ENCODE data around the gene CFAP300. TPM values are rescaled to one million over a fixed set of nuclear protein-coding genes. Genes with fewer than 3 reads are reported as not detected.
A peak's percentile ranks its signal among the peaks of the same experiment; 100 is the strongest.

The CFAP300 gene
- polyA plus RNA-seq, 6 donors from 2014 or later = not detected

- Mint-ChIP-seq H3K27ac (no peak overlapping the region), H3K36me3 (no peaks in the 10 kb centered on the region), H3K4me1 (no peaks in the 10 kb centered on the region), H3K4me3 (no peak overlapping the region), H3K9me3 (peaks cover 0 to 5% (median 0%) of the 10 kb centered on the region in 7 donors), H3K27me3 (peaks cover 22 to 35% (median 30%) of the 10 kb centered on the region in 3 donors)
- ATAC-seq (ENCODE audit: low read depth in 2 of 2) (no peak), DNase-seq (no peak)
Observed at GRCh38 chr11:102099755-102100154, 52.5 kb downstream of the CFAP300 start.

GRCh38 chr11:102108734-102109440 is 61.6 kb downstream of the CFAP300 start:
- H3K27me3 Mint-ChIP-seq = peaks cover 47 to 59% (median 55%) of the 10 kb centered on the region in 3 donors
- peak overlapping the region; percentile 53 to 97 (median 96) for H3K4me3 Mint-ChIP-seq
- peaks cover 0 to 8% of the 10 kb centered on the region in 2 donors for H3K36me3 Mint-ChIP-seq
- H3K9me3 Mint-ChIP-seq = peaks cover 0 to 4% (median 0%) of the 10 kb centered on the region in 7 donors
- DNase-seq = no peak
- no peak for ATAC-seq (ENCODE audit: low read depth in 2 of 2)
- H3K4me1 Mint-ChIP-seq = peaks cover 4 to 20% (median 16%) of the 10 kb centered on the region in 3 donors
- H3K27ac Mint-ChIP-seq = no peak overlapping the region

DNA sequence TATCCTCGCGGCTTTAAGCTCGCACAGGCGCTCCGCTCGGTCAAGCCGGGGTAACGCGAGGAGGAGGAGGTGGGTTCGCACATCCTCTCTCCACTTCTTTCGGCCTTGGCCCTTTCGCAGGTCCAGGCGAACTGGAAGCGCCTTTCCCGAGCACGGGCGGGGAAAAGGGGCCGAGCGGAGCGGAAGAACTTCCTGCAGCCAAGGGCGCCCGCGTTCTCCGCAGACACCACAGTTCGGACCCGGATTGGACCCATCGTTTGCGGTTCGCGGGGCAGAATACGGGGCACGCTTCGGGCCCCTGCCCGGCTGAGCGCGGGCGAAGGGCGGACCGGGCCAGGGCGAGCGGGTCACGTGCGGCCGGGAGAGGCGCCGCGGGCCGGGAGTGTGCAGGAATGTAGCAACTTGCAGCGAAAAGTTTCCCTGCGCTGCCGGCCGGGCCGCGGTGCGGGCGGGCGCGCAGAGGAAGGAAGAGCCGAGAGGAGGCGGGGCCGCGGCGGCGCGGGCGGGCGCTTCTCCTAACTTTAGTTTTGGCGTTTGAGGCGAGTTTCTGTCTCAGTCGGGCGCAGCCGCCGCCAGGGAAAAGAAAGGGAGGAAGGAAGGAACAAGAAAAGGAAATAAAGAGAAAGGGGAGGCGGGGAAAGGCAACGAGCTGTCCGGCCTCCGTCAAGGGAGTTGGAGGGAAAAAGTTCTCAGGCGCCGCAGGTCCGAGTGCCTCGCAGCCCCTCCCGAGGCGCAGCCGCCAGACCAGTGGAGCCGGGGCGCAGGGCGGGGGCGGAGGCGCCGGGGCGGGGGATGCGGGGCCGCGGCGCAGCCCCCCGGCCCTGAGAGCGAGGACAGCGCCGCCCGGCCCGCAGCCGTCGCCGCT is 62.9 kb downstream of the CFAP300 start, which contains the start of gene YAP1:
YAP1 (plus strand) TSS at position 552 of the 865 bp plus-strand sequence. CDS start 402 bp downstream, outside the sequence.
- Mint-ChIP-seq H3K9me3 (peaks cover 0 to 3% (median 0%) of the 10 kb centered on the region in 7 donors), H3K27ac (peak within 1 kb of the TSS in 4 of 6 donors; percentile 23 to 93 (median 75)), H3K36me3 (peaks cover 0 to 8% of the 10 kb centered on the region in 2 donors), H3K27me3 (peaks cover 44 to 64% (median 50%) of the 10 kb centered on the region in 3 donors), H3K4me3 (peak within 1 kb of the TSS; percentile 93 to 98 (median 96)), H3K4me1 (peaks cover 4 to 20% (median 16%) of the 10 kb centered on the region in 3 donors)
- DNase-seq = peak; percentile 57
- ATAC-seq (ENCODE audit: low read depth in 2 of 2) = peak; percentile 68 to 75

GRCh38 chr11:102110761-102111010 is 63.4 kb downstream of the CFAP300 start:
- DNase-seq (no peak), ATAC-seq (ENCODE audit: low read depth in 2 of 2) (no peak)
- Mint-ChIP-seq H3K4me3 (peak overlapping the region in 5 of 8 donors; percentile 27 to 97 (median 75)), H3K4me1 (peaks cover 4 to 20% (median 16%) of the 10 kb centered on the region in 3 donors), H3K27me3 (peaks cover 47 to 64% (median 52%) of the 10 kb centered on the region in 3 donors), H3K36me3 (peaks cover 0 to 8% of the 10 kb centered on the region in 2 donors), H3K27ac (peak overlapping the region in 1 of 6 donors; percentile 59), H3K9me3 (peaks cover 0 to 2% (median 0%) of the 10 kb centered on the region in 7 donors)

DNA sequence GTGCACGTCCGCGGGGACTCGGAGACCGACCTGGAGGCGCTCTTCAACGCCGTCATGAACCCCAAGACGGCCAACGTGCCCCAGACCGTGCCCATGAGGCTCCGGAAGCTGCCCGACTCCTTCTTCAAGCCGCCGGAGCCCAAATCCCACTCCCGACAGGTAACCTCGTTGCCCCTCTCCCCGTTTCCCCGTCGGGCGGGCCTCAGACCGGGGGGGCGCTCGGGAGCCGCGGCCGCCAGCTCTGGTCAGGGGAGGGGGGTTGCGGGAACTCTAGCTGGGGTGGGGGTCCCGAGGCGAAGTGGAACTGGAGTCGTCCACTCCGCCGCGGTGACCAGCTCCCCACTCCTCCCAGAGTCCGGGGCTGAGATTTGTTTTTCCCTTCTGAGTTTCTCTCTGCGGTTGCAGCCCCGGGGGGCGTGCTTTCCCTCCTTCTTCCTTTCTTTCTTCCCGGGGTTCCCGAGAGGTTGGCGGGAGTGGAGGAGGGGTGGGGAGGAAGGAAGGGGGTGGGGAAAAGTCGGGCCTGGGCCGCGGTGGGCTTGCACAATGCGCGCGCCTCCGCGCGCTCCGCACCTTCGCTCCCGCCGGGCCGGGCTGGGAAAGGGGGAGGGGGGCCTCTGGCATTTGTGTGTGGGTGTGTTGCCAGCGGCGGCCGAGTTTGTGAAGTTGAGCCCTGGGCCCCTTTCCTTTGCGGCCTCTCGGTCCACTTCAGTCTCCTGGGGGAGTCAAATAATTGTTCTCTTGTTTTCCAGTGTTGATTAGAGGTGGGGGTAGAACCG is 64.0 kb downstream of the CFAP300 start:
- Mint-ChIP-seq H3K27ac (no peak overlapping the region), H3K27me3 (peaks cover 53 to 64% (median 55%) of the 10 kb centered on the region in 3 donors), H3K4me3 (peak overlapping the region; percentile 69 to 97 (median 84)), H3K4me1 (peaks cover 4 to 20% (median 16%) of the 10 kb centered on the region in 3 donors), H3K9me3 (peaks cover 0 to 2% (median 0%) of the 10 kb centered on the region in 7 donors), H3K36me3 (peaks cover 0 to 8% of the 10 kb centered on the region in 2 donors)
- DNase-seq = peak; percentile 11
- peak; percentile 34 to 39 for ATAC-seq (ENCODE audit: low read depth in 2 of 2)

DNA sequence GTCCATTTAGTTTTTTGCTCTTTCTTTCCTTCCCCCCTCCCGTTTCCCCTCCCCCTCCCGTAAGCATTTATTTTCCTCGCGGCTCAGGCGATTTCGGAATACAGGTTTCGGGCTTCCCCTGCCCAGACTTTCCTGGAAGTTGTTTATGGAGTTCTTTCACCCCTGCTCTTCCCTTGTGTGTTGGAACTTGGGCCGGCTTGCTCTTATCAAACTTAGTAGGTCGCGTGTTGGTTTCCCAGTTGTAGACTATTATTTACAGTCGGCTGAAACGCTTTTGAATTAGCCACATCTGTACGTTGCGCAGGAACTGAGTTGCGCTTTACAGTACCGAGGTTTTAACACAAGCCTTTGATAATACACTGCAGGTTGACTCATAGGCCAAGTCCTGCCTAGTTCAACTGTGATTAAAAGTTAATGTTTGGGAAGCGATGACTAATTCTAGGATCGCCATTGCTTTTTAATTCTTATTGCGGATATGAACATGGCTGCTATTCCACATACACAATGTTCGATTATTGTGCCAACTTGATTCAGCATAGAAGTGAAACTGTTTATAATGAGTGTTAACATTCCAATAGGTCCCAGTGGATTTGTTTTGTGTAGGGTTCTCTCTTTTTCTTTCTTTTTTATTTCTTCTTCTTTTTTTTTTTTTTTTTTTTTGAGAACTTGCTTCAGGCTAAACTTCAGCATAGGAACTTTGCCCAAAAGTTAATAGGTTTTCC is 64.7 kb downstream of the CFAP300 start:
- H3K4me3 Mint-ChIP-seq = peak overlapping the region; percentile 69 to 97 (median 84)
- peaks cover 0 to 8% of the 10 kb centered on the region in 2 donors for H3K36me3 Mint-ChIP-seq
- H3K27me3 Mint-ChIP-seq = peaks cover 57 to 66% (median 61%) of the 10 kb centered on the region in 3 donors
- H3K9me3 Mint-ChIP-seq = peaks cover 0 to 8% (median 0%) of the 10 kb centered on the region in 7 donors
- ATAC-seq (ENCODE audit: low read depth in 2 of 2) = no peak
- H3K4me1 Mint-ChIP-seq = peaks cover 4 to 20% (median 16%) of the 10 kb centered on the region in 3 donors
- no peak for DNase-seq
- H3K27ac Mint-ChIP-seq = no peak overlapping the region

DNA sequence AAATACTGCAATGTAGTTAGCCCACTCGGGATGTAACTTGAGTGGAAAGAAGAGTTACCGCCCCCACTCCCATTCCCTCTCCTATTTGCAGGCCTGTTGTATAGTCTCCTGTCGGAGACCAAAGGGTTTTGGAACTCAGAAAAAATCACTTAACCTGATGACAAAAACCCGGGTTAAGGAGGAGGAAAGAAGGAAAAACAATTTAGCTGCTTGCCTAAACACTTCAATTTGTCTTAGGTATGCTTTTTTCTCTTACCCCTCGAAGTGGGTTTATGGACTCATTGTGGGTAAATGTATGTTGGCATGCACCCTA is 65.2 kb downstream of the CFAP300 start:
- DNase-seq = no peak
- H3K4me3 Mint-ChIP-seq = peak overlapping the region in 7 of 8 donors; percentile 54 to 97 (median 84)

DNA sequence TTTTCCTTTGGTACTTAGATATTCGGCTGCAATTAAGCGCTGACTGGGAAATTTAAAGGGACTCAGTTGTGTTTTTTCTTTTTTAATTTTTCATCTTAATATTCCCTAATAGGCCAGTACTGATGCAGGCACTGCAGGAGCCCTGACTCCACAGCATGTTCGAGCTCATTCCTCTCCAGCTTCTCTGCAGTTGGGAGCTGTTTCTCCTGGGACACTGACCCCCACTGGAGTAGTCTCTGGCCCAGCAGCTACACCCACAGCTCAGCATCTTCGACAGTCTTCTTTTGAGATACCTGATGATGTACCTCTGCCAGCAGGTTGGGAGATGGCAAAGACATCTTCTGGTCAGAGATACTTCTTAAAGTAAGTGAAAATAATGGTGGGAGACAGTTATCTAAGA is 66.8 kb downstream of the CFAP300 start:
- Mint-ChIP-seq H3K27ac (peak overlapping the region in 1 of 6 donors; percentile 78), H3K4me3 (no peak overlapping the region), H3K27me3 (peaks cover 46 to 60% (median 54%) of the 10 kb centered on the region in 3 donors), H3K4me1 (peaks cover 4 to 20% (median 16%) of the 10 kb centered on the region in 3 donors), H3K36me3 (peaks cover 0 to 8% of the 10 kb centered on the region in 2 donors), H3K9me3 (peaks cover 0 to 11% (median 0%) of the 10 kb centered on the region in 7 donors)
- DNase-seq (no peak), ATAC-seq (ENCODE audit: low read depth in 2 of 2) (no peak)

More for the DNA sequence above, 65.2 kb downstream of the CFAP300 start:
- Mint-ChIP-seq H3K36me3 (peaks cover 0 to 8% of the 10 kb centered on the region in 2 donors), H3K27me3 (peaks cover 52 to 67% (median 56%) of the 10 kb centered on the region in 3 donors), H3K27ac (no peak overlapping the region), H3K9me3 (peaks cover 0 to 8% (median 0%) of the 10 kb centered on the region in 7 donors), H3K4me1 (peaks cover 4 to 20% (median 16%) of the 10 kb centered on the region in 3 donors)
- no peak for ATAC-seq (ENCODE audit: low read depth in 2 of 2)

GRCh38 chr11:102115557-102115956 is 68.3 kb downstream of the CFAP300 start:
- Mint-ChIP-seq H3K9me3 (peaks cover 0 to 13% (median 0%) of the 10 kb centered on the region in 7 donors), H3K4me3 (no peak overlapping the region), H3K4me1 (peaks cover 0 to 12% (median 5%) of the 10 kb centered on the region in 3 donors), H3K27ac (no peak overlapping the region), H3K27me3 (peaks cover 41 to 59% (median 55%) of the 10 kb centered on the region in 3 donors), H3K36me3 (peaks cover 0 to under 1% of the 10 kb centered on the region in 2 donors)
- DNase-seq (no peak), ATAC-seq (ENCODE audit: low read depth in 2 of 2) (no peak)

GRCh38 chr11:102116453-102117205 is 69.4 kb downstream of the CFAP300 start:
- Mint-ChIP-seq H3K9me3 (peaks cover 0 to 13% (median 0%) of the 10 kb centered on the region in 7 donors), H3K4me1 (peaks cover 0 to 10% (median 4%) of the 10 kb centered on the region in 3 donors), H3K27me3 (peaks cover 40 to 62% (median 57%) of the 10 kb centered on the region in 3 donors), H3K4me3 (peak overlapping the region in 1 of 8 donors; percentile 47), H3K27ac (no peak overlapping the region), H3K36me3 (no peaks in the 10 kb centered on the region)
- ATAC-seq (ENCODE audit: low read depth in 2 of 2) (no peak), DNase-seq (no peak)

- ATAC-seq (ENCODE audit: low read depth in 2 of 2) (no peak), DNase-seq (no peak)
- Mint-ChIP-seq H3K27me3 (peaks cover 44 to 52% (median 48%) of the 10 kb centered on the region in 3 donors), H3K4me3 (no peak overlapping the region), H3K4me1 (peaks cover 0 to under 1% (median 0%) of the 10 kb centered on the region in 3 donors), H3K27ac (no peak overlapping the region), H3K9me3 (peaks cover 0 to 13% (median 0%) of the 10 kb centered on the region in 7 donors), H3K36me3 (no peaks in the 10 kb centered on the region)
Observed at GRCh38 chr11:102117472-102118113, 70.4 kb downstream of the CFAP300 start.
